Measurements from ENCODE around the gene BGN.

Gene BGN

DNA sequence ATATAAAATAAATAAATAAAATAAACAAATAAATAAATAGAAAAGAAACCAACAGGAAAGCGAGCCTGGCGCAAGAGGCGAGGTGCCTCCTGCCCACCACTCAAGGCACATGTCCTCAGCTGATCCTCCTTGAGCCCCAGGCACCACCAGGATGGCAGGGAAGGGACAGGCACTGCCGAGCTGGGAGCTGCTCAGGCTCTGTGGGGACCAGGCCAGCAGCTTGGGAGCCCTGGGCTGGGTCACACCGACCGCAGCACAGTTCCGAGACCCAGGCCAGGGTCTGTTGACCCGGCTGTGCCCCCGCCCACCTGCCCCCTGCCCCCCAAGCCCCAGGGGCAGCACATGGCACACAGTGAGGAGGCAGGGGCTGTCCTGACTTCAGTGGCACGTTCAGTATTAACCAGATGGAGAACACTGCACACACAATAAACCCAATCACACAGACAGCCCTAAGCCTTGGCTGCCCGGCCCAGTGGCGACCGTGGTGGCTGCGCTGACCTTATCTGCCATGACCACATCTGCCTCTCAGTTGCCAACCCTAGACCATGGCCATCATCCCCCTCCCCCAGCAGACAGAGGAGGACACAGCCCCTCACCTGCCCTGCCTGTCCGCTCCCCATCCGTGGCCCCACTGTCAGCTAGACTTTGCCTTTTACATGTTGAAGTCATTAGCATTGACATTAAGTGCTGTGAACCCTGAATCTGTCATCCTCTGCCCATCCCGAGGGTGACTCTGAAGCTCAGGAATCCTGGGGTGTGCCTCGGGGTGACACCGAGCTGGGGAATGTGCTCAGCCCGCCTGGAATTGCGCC lies 46.0 kb upstream of the BGN start:
- no peak overlapping the region for H3K27ac ChIP-seq
- TF ChIP-seq ZFX (IDR thresholded peaks at IDR 0.05; ENCODE audit: borderline replicate concordance) = no peak
- TF ChIP-seq, protein P1, sequence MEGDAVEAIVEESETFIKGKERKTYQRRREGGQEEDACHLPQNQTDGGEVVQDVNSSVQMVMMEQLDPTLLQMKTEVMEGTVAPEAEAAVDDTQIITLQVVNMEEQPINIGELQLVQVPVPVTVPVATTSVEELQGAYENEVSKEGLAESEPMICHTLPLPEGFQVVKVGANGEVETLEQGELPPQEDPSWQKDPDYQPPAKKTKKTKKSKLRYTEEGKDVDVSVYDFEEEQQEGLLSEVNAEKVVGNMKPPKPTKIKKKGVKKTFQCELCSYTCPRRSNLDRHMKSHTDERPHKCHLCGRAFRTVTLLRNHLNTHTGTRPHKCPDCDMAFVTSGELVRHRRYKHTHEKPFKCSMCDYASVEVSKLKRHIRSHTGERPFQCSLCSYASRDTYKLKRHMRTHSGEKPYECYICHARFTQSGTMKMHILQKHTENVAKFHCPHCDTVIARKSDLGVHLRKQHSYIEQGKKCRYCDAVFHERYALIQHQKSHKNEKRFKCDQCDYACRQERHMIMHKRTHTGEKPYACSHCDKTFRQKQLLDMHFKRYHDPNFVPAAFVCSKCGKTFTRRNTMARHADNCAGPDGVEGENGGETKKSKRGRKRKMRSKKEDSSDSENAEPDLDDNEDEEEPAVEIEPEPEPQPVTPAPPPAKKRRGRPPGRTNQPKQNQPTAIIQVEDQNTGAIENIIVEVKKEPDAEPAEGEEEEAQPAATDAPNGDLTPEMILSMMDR (IDR thresholded peaks at IDR 0.05) = no peak

DNA sequence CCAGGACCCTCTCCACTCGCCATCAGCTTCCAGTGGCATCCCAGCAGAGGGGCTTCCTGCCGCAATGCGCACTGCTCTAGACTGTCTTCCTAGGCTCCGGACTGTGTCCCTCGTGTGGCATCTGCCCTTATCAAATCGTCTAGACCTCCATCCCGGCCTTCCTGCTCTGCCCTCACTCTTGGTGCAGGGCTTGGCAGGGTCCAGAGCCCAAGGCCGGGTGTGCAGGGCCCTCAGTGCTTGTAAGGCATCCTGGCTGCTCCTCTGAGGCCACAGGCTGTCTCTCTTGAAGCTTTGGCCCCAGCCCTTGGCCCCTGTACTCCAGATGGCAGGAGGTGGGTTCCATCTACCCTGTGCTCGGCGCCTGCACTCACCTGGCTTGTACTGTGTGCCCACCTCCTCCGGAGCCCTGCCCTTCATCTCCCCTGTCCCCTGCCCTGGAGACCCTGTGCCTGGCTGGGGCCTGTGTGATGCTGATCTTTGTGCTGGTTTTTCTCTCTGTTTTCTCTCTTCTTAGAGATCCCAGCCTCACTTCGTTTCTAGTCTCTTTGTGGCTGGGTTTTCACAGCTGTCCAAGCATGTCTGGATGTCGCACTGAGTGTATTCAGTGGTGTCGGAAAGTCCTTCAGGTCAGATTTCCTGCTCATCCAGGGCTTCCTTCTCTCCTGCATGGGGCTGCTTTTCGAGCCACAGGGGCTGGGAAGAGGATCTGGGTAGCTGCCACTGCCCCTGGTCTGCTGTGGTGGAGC lies 45.2 kb upstream of the BGN start:
- TF ChIP-seq ZFX (IDR thresholded peaks at IDR 0.05; ENCODE audit: borderline replicate concordance) = no peak
- TF ChIP-seq, protein P1 (IDR thresholded peaks at IDR 0.05) = no peak
- H3K27ac ChIP-seq = no peak overlapping the region

DNA sequence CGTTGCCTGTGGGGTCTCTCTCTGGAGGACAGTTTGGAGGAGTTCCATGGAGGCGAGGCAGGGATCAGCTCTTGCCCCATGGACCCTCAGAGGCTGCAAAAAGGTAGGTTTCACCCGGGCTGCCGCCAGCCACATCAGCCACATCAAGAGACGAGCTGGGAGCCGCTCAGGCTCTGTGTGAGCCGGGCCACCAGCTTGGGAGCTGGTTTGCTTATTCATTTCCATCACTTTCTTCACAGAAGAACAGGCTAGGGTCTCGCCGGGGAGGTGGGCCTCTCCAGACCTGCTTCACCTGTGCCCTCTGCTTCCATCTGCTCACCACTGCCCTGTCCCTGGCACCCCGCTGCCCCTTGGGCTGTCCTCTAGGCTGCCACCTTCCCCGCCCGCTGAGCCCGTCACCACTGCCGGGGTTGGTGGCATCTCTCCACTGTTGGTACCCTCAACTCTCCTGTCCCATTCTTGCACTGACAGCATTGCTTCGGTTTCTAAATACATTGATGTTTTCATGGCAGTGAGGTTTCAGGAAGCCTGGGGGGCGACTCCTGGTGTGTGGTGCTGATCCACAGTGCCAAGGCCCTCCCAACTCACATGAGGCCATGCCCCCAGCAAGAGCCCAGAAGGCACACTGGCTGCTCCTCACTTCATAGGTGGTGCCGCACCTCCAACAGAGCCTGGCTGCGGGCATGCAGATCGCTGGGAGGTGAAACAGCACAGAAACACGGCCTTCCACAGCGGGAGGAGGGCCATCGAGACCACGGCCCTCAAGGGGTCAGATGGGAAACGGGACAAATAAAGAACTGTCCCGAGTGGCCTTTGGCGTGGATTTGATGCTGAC lies 44.4 kb upstream of the BGN start:
- no peak overlapping the region for H3K27ac ChIP-seq
- no peak for TF ChIP-seq ZFX (IDR thresholded peaks at IDR 0.05; ENCODE audit: borderline replicate concordance)

DNA sequence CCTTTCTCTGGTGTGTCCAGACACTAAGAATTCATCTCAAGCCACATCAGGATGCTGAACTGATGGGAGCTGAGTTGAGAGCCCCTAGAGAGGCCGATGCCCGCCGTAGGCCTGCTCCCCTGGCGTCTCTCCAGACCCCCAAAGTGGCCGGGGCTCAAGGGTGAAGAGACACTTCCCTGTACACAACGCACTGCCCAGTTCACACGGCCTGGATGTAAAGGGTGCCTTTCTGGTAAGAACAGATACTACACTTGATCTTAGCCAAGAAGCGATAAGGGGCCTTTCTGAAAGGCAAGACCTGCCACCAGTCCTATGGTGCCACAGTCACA lies 43.9 kb upstream of the BGN start:
- H3K27ac ChIP-seq = no peak overlapping the region
- TF ChIP-seq, protein P1 (IDR thresholded peaks at IDR 0.05) = no peak
- no peak for TF ChIP-seq ZFX (IDR thresholded peaks at IDR 0.05; ENCODE audit: borderline replicate concordance)

DNA sequence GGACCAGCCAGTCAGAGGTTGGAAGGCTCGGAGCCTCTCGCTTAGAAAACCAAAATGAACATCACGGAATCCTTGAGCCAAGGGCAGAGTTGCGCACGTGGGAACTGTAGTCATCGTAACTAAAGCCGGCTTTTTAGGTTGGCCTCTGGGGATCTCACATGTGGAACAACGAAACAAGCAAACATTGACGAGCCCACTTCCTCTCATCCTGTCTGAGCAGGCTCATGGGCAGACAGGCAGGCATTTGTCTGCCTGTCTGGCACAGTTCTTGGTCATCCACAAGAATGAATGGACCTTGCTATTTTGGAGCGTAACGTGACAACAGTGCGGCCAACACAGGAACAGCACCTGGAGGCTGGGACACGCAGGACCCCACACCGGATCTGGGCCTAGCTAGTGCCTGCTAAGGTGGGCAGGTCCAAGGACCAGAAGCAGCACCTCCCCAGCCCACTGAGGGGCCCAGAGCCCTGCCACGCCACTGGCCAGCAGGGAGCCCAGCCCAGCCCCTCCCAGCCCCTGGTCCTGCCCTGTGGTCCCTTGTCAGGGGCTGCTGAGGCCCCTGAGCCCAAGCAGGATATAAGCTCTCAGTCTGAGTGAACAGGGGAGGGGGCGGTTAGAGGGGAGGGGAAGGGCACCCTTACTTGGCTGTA lies 39.8 kb upstream of the BGN start:
- TF ChIP-seq, protein P1 (IDR thresholded peaks at IDR 0.05) = no peak
- TF ChIP-seq ZFX (IDR thresholded peaks at IDR 0.05; ENCODE audit: borderline replicate concordance) = no peak
- no peak overlapping the region for H3K27ac ChIP-seq

GRCh38 chrX:153455571-153455970 lies 39.2 kb upstream of the BGN start:
- no peak overlapping the region for H3K27ac ChIP-seq
- TF ChIP-seq, protein P1 (IDR thresholded peaks at IDR 0.05) = no peak
- TF ChIP-seq ZFX (IDR thresholded peaks at IDR 0.05; ENCODE audit: borderline replicate concordance) = no peak

DNA sequence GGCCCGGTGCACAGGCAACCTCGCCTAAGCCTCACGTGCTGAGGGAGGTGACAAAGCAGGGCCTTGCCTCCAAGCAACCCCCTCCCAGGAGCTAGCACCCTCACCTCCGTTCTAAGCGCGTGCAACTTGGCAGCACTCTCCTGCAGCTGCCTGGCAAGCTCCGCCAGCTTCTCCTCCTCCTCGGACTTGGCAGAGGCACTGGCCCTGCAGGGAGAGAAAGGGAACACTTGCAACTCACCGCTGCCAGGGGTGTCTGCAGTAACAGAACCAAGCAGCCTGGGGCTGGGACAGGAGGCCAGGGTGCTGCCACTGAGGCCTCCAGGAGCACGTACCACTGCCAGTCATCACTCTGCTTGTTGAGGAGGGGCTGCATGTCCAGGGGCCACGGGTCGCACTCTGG lies 38.6 kb upstream of the BGN start:
- no peak for TF ChIP-seq ZFX (IDR thresholded peaks at IDR 0.05; ENCODE audit: borderline replicate concordance)
- TF ChIP-seq, protein P1 (IDR thresholded peaks at IDR 0.05) = no peak
- H3K27ac ChIP-seq = no peak overlapping the region
